C4-2B (cell line): ENCODE results near the gene TSPAN13.

Source experiments
- CTCF ChIP-seq: fragments of 450-650 bp; conservative IDR thresholded peaks from 2 replicates; pipeline ENCODE4 v1.5.1; 2017; ENCODE audit warnings: mild to moderate bottlenecking
- ZFX ChIP-seq: fragments of 450-650 bp; IDR thresholded peaks from 2 replicates; pipeline ENCODE4 v1.6.1; 2017

GRCh38 chr7:16747102-16747501 lies 6.5 kb upstream of the TSPAN13 start:
- TF ChIP-seq CTCF: no peak
- TF ChIP-seq ZFX: no peak
